Measurements from ENCODE around the gene NR0B2.
A peak's percentile ranks its signal among the peaks of the same experiment; 100 is the strongest.

Gene NR0B2

DNA sequence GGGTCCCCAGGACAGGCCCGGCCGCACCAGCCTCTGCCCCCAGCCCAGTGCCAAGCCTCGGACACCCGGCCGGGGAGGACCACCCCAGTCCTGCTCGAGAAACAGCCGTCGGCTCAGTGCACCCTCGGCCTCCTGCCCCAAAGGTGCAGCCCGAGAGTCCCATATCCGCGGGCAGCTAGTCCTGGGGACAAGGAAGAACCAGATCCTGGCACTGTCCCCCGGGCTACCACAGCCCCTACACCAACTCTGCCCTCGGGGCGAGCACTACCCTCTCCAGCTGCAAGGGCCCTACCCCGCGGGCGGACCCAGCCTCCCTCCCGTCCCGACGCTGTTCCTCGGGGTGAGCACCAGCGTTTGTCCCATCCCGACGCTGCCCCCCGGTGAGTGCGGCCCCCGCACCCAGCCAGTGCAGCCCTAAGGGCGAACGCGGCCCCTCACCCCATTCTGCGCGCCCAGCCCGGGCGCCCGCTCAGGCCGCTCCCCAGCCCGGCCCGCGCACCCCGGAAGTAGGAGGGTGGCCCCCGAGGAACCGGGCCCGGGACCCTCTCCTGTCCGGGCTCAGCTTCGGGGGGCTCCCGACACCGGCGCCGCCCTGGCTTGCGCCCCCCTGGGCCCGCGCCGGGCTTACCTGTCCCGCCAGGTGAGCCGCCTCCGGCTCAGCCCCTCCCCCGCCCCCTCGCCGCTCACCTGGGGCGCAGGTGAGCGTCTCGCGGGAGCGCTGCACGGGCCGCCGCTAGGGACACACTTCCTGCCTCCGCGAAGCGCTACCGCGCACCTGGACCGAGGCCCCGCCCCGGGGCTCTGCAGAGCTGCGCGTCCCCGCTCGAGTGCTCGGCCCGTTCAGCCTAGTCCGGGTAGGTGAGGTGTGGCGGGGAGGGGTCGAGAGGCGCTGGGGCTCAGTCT is 46.2 kb upstream of the NR0B2 start, which contains the start of gene KDF1:
Gene KDF1, minus strand, starts transcription at position 747 of the 903 bp plus-strand sequence. CDS start 8,088 bp downstream, outside the sequence.
- Histone ChIP-seq H2BK120ac (ENCODE audit: low read depth, low read length) (peak within 1 kb of the TSS; percentile 93), H3K27ac (ENCODE audit: low read length, poor library complexity, severe bottlenecking) (no peak within 1 kb of the TSS), H2BK12ac (ENCODE audit: low read length in 2 of 2) (peak within 1 kb of the TSS; percentile 34 to 99), H3K23ac (ENCODE audit: low read length in 2 of 2) (peak within 1 kb of the TSS; percentile 26 to 83), H3K79me1 (replicated peaks; ENCODE audit: low read length, poor library complexity, severe bottlenecking) (no peaks in the 10 kb centered on the region), H3K4me3 (ENCODE audit: insufficient read depth in 1 of 2, low read depth in 1 of 2, low read length in 2 of 2) (peak within 1 kb of the TSS in 1 of 2 experiments; percentile 55), H3K27me3 (ENCODE audit: control insufficient read depth in 1 of 2, insufficient read depth in 1 of 2, low read length in 2 of 2) (peaks cover 10 to 40% of the 10 kb centered on the region in 2 experiments), H2AFZ (ENCODE audit: low read depth, low read length) (peak within 1 kb of the TSS; percentile 91), H2BK15ac (ENCODE audit: low read depth, poor library complexity, severe bottlenecking) (peak within 1 kb of the TSS; percentile 93), H2AK5ac (ENCODE audit: low read length, severe bottlenecking) (no peak within 1 kb of the TSS), H4K91ac (ENCODE audit: low read length) (peak within 1 kb of the TSS; percentile 97), H3K4ac (ENCODE audit: low read depth in 1 of 2, low read length in 2 of 2) (peak within 1 kb of the TSS; percentile 83 to 98), H3K36me3 (ENCODE audit: control insufficient read depth in 1 of 2, insufficient read depth in 2 of 2, low read depth in 1 of 2, low read length in 2 of 2) (no peaks in the 10 kb centered on the region), H3K4me2 (ENCODE audit: low read length, poor library complexity, severe bottlenecking) (peak within 1 kb of the TSS; percentile 91), H2BK5ac (ENCODE audit: low read depth, low read length, poor library complexity, severe bottlenecking) (no peak within 1 kb of the TSS), H3K14ac (ENCODE audit: low read length in 2 of 2) (peak within 1 kb of the TSS in 1 of 2 experiments; percentile 2), H3K9me3 (ENCODE audit: control insufficient read depth, low read length) (peaks cover 10% of the 10 kb centered on the region), H3K9ac (ENCODE audit: low read length) (no peak within 1 kb of the TSS), H3K4me1 (ENCODE audit: control insufficient read depth, insufficient read depth, low read depth, low read length) (peaks cover 12% of the 10 kb centered on the region), H4K8ac (ENCODE audit: low read length) (peak within 1 kb of the TSS; percentile 98), H3K18ac (ENCODE audit: low read depth in 1 of 2, low read length in 2 of 2) (peak within 1 kb of the TSS; percentile 79 to 91)
- 2% methylated on average over 76 of the region's 86 CpGs for WGBS
- DNase-seq, result no peak

DNA sequence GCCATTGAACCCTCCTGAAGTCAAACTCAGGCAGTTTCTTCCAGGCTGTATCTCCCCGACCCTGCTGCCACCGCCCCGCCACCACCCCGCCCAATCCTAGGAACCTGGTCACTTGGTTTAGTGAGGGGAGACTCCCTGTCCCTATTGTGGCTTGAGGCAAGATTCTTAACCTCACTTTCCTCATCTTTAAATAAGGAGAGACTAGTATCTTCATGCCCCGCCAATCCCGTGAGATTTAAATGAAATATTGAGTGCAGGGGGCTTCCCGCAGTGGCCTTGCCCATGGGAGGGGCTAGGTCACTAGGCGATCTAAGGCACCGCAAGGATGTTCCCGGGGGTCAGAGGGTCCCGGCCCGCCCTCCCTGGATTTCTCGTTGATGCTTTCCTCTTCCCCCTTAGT is 45.5 kb upstream of the NR0B2 start:
- no peak overlapping the region for H2AFZ ChIP-seq (ENCODE audit: low read depth, low read length)
- H2BK120ac ChIP-seq (ENCODE audit: low read depth, low read length), result peak overlapping the region; percentile 93
- H4K8ac ChIP-seq (ENCODE audit: low read length), result peak overlapping the region; percentile 98
- no peak for DNase-seq
- H4K91ac ChIP-seq (ENCODE audit: low read length), result no peak overlapping the region
- no peak overlapping the region for H3K27ac ChIP-seq (ENCODE audit: low read length, poor library complexity, severe bottlenecking)
- peaks cover 10% of the 10 kb centered on the region for H3K9me3 ChIP-seq (ENCODE audit: control insufficient read depth, low read length)
- H3K18ac ChIP-seq (ENCODE audit: low read depth in 1 of 2, low read length in 2 of 2), result peak overlapping the region in 1 of 2 experiments; percentile 79
- no peak overlapping the region for H2BK5ac ChIP-seq (ENCODE audit: low read depth, low read length, poor library complexity, severe bottlenecking)
- H3K27me3 ChIP-seq (ENCODE audit: control insufficient read depth in 1 of 2, insufficient read depth in 1 of 2, low read length in 2 of 2), result peaks cover 10 to 40% of the 10 kb centered on the region in 2 experiments
- no peaks in the 10 kb centered on the region for H3K36me3 ChIP-seq (ENCODE audit: control insufficient read depth in 1 of 2, insufficient read depth in 2 of 2, low read depth in 1 of 2, low read length in 2 of 2)
- no peak overlapping the region for H3K14ac ChIP-seq (ENCODE audit: low read length in 2 of 2)
- no peaks in the 10 kb centered on the region for H3K79me1 ChIP-seq (replicated peaks; ENCODE audit: low read length, poor library complexity, severe bottlenecking)
- H3K4me1 ChIP-seq (ENCODE audit: control insufficient read depth, insufficient read depth, low read depth, low read length), result peaks cover 12% of the 10 kb centered on the region
- peak overlapping the region; percentile 90 for H2BK15ac ChIP-seq (ENCODE audit: low read depth, poor library complexity, severe bottlenecking)
- H3K9ac ChIP-seq (ENCODE audit: low read length), result no peak overlapping the region
- peak overlapping the region in 1 of 2 experiments; percentile 83 for H3K4ac ChIP-seq (ENCODE audit: low read depth in 1 of 2, low read length in 2 of 2)
- peak overlapping the region; percentile 91 for H3K4me2 ChIP-seq (ENCODE audit: low read length, poor library complexity, severe bottlenecking)
- 39% methylated on average over 13 of the region's 13 CpGs for WGBS
- H2BK12ac ChIP-seq (ENCODE audit: low read length in 2 of 2), result peak overlapping the region in 1 of 2 experiments; percentile 99
- H3K23ac ChIP-seq (ENCODE audit: low read length in 2 of 2), result no peak overlapping the region
- H3K4me3 ChIP-seq (ENCODE audit: insufficient read depth in 1 of 2, low read depth in 1 of 2, low read length in 2 of 2), result no peak overlapping the region
- no peak overlapping the region for H2AK5ac ChIP-seq (ENCODE audit: low read length, severe bottlenecking)

DNA sequence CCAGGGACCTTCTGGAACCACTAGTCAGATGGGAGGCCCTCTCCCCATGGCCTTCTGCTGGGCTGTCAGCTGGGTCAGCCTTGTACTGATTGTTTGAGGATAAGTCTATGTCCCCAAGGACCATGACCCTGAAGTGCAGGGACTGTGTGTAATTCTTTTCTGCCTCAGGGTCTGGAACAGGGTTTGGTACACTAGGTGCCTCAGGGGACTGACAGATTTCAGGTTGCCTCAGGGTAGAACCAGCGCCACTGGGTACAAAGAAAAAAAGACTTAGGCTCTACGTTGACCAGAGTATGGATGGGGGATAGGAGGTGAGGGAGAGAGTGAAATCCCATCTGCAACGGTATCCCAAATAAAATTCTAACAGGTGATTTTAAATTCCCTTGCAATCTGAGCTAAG is 43.5 kb upstream of the NR0B2 start:
- H2BK120ac ChIP-seq (ENCODE audit: low read depth, low read length), result no peak overlapping the region
- H3K4me2 ChIP-seq (ENCODE audit: low read length, poor library complexity, severe bottlenecking), result no peak overlapping the region
- WGBS, result 83% methylated on average over 2 of the region's 3 CpGs
- H4K91ac ChIP-seq (ENCODE audit: low read length), result no peak overlapping the region
- DNase-seq, result no peak
- H3K18ac ChIP-seq (ENCODE audit: low read depth in 1 of 2, low read length in 2 of 2), result no peak overlapping the region
- H3K27me3 ChIP-seq (ENCODE audit: control insufficient read depth in 1 of 2, insufficient read depth in 1 of 2, low read length in 2 of 2), result peaks cover 10 to 40% of the 10 kb centered on the region in 2 experiments
- H3K36me3 ChIP-seq (ENCODE audit: control insufficient read depth in 1 of 2, insufficient read depth in 2 of 2, low read depth in 1 of 2, low read length in 2 of 2), result no peaks in the 10 kb centered on the region
- no peak overlapping the region for H2BK15ac ChIP-seq (ENCODE audit: low read depth, poor library complexity, severe bottlenecking)
- no peaks in the 10 kb centered on the region for H3K79me1 ChIP-seq (replicated peaks; ENCODE audit: low read length, poor library complexity, severe bottlenecking)
- H3K9ac ChIP-seq (ENCODE audit: low read length), result no peak overlapping the region
- H3K4ac ChIP-seq (ENCODE audit: low read depth in 1 of 2, low read length in 2 of 2), result no peak overlapping the region
- peaks cover 12% of the 10 kb centered on the region for H3K4me1 ChIP-seq (ENCODE audit: control insufficient read depth, insufficient read depth, low read depth, low read length)
- H2BK12ac ChIP-seq (ENCODE audit: low read length in 2 of 2), result no peak overlapping the region
- H3K9me3 ChIP-seq (ENCODE audit: control insufficient read depth, low read length), result peaks cover 10% of the 10 kb centered on the region
- no peak overlapping the region for H2AFZ ChIP-seq (ENCODE audit: low read depth, low read length)
- H3K23ac ChIP-seq (ENCODE audit: low read length in 2 of 2), result peak overlapping the region in 1 of 2 experiments; percentile 9
- no peak overlapping the region for H3K14ac ChIP-seq (ENCODE audit: low read length in 2 of 2)
- no peak overlapping the region for H3K4me3 ChIP-seq (ENCODE audit: insufficient read depth in 1 of 2, low read depth in 1 of 2, low read length in 2 of 2)
- H2AK5ac ChIP-seq (ENCODE audit: low read length, severe bottlenecking), result no peak overlapping the region
- no peak overlapping the region for H4K8ac ChIP-seq (ENCODE audit: low read length)
- H3K27ac ChIP-seq (ENCODE audit: low read length, poor library complexity, severe bottlenecking), result no peak overlapping the region
- H2BK5ac ChIP-seq (ENCODE audit: low read depth, low read length, poor library complexity, severe bottlenecking), result no peak overlapping the region

DNA sequence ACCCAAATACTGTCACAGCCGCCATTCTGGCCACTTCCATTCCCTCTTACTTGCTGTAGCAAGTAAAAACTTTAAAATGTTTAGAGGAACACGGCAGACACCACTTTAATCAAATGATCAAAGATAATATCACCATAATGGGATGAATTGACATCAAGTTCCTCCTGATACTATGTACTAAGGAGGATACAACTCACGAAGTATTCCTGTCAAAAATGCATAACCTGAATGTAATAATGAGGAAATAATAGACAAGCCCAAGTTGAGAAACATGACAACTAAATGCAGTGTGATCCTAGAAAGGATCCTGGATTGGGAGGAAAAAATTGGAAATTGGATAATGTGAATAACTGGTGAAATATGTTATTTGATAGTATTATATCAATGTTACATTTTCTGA is 42.5 kb upstream of the NR0B2 start:
- no peak overlapping the region for H2BK120ac ChIP-seq (ENCODE audit: low read depth, low read length)
- H3K27ac ChIP-seq (ENCODE audit: low read length, poor library complexity, severe bottlenecking), result no peak overlapping the region
- peaks cover 10% of the 10 kb centered on the region for H3K9me3 ChIP-seq (ENCODE audit: control insufficient read depth, low read length)
- H2BK5ac ChIP-seq (ENCODE audit: low read depth, low read length, poor library complexity, severe bottlenecking), result no peak overlapping the region
- H3K27me3 ChIP-seq (ENCODE audit: control insufficient read depth in 1 of 2, insufficient read depth in 1 of 2, low read length in 2 of 2), result peaks cover 10 to 40% of the 10 kb centered on the region in 2 experiments
- no peaks in the 10 kb centered on the region for H3K79me1 ChIP-seq (replicated peaks; ENCODE audit: low read length, poor library complexity, severe bottlenecking)
- H3K14ac ChIP-seq (ENCODE audit: low read length in 2 of 2), result no peak overlapping the region
- H2BK12ac ChIP-seq (ENCODE audit: low read length in 2 of 2), result no peak overlapping the region
- no peak overlapping the region for H3K4me2 ChIP-seq (ENCODE audit: low read length, poor library complexity, severe bottlenecking)
- H4K91ac ChIP-seq (ENCODE audit: low read length), result no peak overlapping the region
- no peak overlapping the region for H3K4me3 ChIP-seq (ENCODE audit: insufficient read depth in 1 of 2, low read depth in 1 of 2, low read length in 2 of 2)
- H3K4ac ChIP-seq (ENCODE audit: low read depth in 1 of 2, low read length in 2 of 2), result no peak overlapping the region
- H4K8ac ChIP-seq (ENCODE audit: low read length), result no peak overlapping the region
- no peak overlapping the region for H3K23ac ChIP-seq (ENCODE audit: low read length in 2 of 2)
- H2AK5ac ChIP-seq (ENCODE audit: low read length, severe bottlenecking), result no peak overlapping the region
- no peak overlapping the region for H3K18ac ChIP-seq (ENCODE audit: low read depth in 1 of 2, low read length in 2 of 2)
- no peak overlapping the region for H3K9ac ChIP-seq (ENCODE audit: low read length)
- 92% methylated on average over 2 of the region's 3 CpGs for WGBS
- H3K4me1 ChIP-seq (ENCODE audit: control insufficient read depth, insufficient read depth, low read depth, low read length), result peaks cover 12% of the 10 kb centered on the region
- DNase-seq, result no peak
- peaks cover 0 to 7% of the 10 kb centered on the region in 2 experiments for H3K36me3 ChIP-seq (ENCODE audit: control insufficient read depth in 1 of 2, insufficient read depth in 2 of 2, low read depth in 1 of 2, low read length in 2 of 2)
- no peak overlapping the region for H2BK15ac ChIP-seq (ENCODE audit: low read depth, poor library complexity, severe bottlenecking)
- no peak overlapping the region for H2AFZ ChIP-seq (ENCODE audit: low read depth, low read length)
